Psoas muscle (tissue), 8 donors: Measurements from ENCODE around the gene ARHGAP27. TPM values are rescaled to one million over a fixed set of nuclear protein-coding genes. Genes with fewer than 3 reads are reported as not detected.

Experiments
- ATAC-seq, 4 donors: fragments of 200-7000 bp; cut with Tn5 transposase; one replicate each; pipeline ENCODE4 v1.9.1; 2020; ENCODE audit warnings: moderate library complexity in 3 of 4, mild to moderate bottlenecking in 2 of 4
- DNase-seq, 2 donors: peaks; one replicate each; pipeline ENCODE4 v3.0.0-alpha.2; 2020
- H3K27ac ChIP-seq: fragments of 200-600 bp; one replicate; pipeline ENCODE4 v1.8.0; 2022
- H3K27me3 ChIP-seq, 3 donors: fragments of 200-600 bp in 1 of 3; one replicate each; pipeline versions ENCODE4 v1.6.1 to v1.8.0; 2013 to 2022; ENCODE audit warnings: low read length in 2 of 3, mild to moderate bottlenecking in 2 of 3, moderate library complexity in 1 of 3; ENCODE audit not compliant: insufficient read depth in 3 of 3
- H3K36me3 ChIP-seq, 2 donors: fragments of 200-600 bp in 1 of 2; one replicate each; pipeline versions ENCODE4 v1.6.1 to v1.8.0; 2013 to 2022; ENCODE audit warnings: low read depth in 1 of 2, mild to moderate bottlenecking in 1 of 2, moderate library complexity in 1 of 2; ENCODE audit not compliant: insufficient read depth in 1 of 2
- H3K4me1 ChIP-seq: fragments of 200-600 bp; one replicate; pipeline ENCODE4 v1.8.0; 2022
- H3K4me3 ChIP-seq: fragments of 200-600 bp; one replicate; pipeline ENCODE4 v1.8.0; 2022; ENCODE audit warnings: mild to moderate bottlenecking
- H3K9me3 ChIP-seq: fragments of 200-600 bp; one replicate; pipeline ENCODE4 v1.8.0; 2022
- CTCF ChIP-seq: fragments of 200-600 bp; IDR thresholded peaks from one replicate; pipeline ENCODE4 v1.8.0; 2022; ENCODE audit warnings: antibody characterized with exemption
- WGBS, 3 donors: extraction: QIAGEN DNeasy Blood & Tissue Kit; methylation state at CpG; one replicate each; pipeline versions ENCODE4 v1.1.6 to v1.1.7; 2013; 5-methylcytosine and 5-hydroxymethylcytosine counted together
- intact Hi-C, 2 donors: fragments of 100-400 bp; cut with DNase I; formaldehyde crosslinking; loops; one replicate each; pipeline versions ENCODE4 v1.11.0 to v1.14.2; 2022
- polyA plus RNA-seq, 3 donors: library from polyadenylated mRNA; stranded (reverse); fragments of 200-250 nt; gene quantifications; one replicate each; pipeline ENCODE4 v1.2.3, GENCODE V29; 2013
- total RNA-seq, 4 donors: library from RNA; stranded (reverse); fragmentation: NEBNext Ultra II Directional in 2 of 4; extraction: Animal tissue kit (Norgen Biotek cat#: 25700) in 2 of 4; gene quantifications; one replicate each; pipeline versions ENCODE4 v1.2.1 to v1.2.4, GENCODE V29; 2021 to 2023
- donor health status: healthy with polysubstance abuse.
- donor health status: DM: no; HTN: no; CAD: no; lungs with moderate emphysema.
- donor health status: Bipolar disorder and iron deficiency.
- donor health status: healthy.
- donor health status: DM: yes; HTN: yes; CAD: no.
- donor health status: DM: no; HTN: no; CAD: no.
- donor health status: DM: no; HTN: no; CAD: no.
- donor health status: DM: yes; HTN: yes; CAD: no.

ARHGAP27 gene
- total and polyA plus RNA-seq, 7 donors: 3.4 to 8.9 (median 5.5) TPM

GRCh38 chr17:45440161-45440778 is 7.6 kb upstream of the ARHGAP27 start:
- Histone ChIP-seq H3K36me3 (peaks cover 3 to 42% of the 10 kb centered on the region in 2 donors), H3K27me3 (no peaks in the 10 kb centered on the region), H3K9me3 (no peaks in the 10 kb centered on the region), H3K4me1 (peaks cover 18% of the 10 kb centered on the region), H3K27ac (peak overlapping the region; percentile 41), H3K4me3 (no peak overlapping the region)
- WGBS, 3 donors: 43 to 54% (median 53%) methylated on average over 10 of the region's 10 CpGs
- intact Hi-C loops: no loop called here
- peak; percentile 2 to 54 (median 16) for ATAC-seq
- TF ChIP-seq CTCF: no peak
- no peak for DNase-seq

GRCh38 chr17:45438931-45439610 is 6.4 kb upstream of the ARHGAP27 start:
- Histone ChIP-seq H3K36me3 (peaks cover 3 to 48% of the 10 kb centered on the region in 2 donors), H3K27ac (peak overlapping the region; percentile 41), H3K9me3 (no peaks in the 10 kb centered on the region), H3K27me3 (no peaks in the 10 kb centered on the region), H3K4me1 (peaks cover 18% of the 10 kb centered on the region), H3K4me3 (no peak overlapping the region)
- DNase-seq (peak in 1 of 2 donors; percentile 75), ATAC-seq (peak; percentile 63 to 90 (median 86))
- WGBS, 3 donors: 56 to 72% (median 58%) methylated on average over 11 of the region's 11 CpGs
- intact Hi-C loops: loop anchor here in 1 of 2 donors (10.0 kb wide), 1 partner anchor 146 kb away; no protein-coding TSS in a partner anchor
- no peak for TF ChIP-seq CTCF

GRCh38 chr17:45437465-45438283 is 5.0 kb upstream of the ARHGAP27 start:
- Histone ChIP-seq H3K27ac (no peak overlapping the region), H3K36me3 (peaks cover 3 to 48% of the 10 kb centered on the region in 2 donors), H3K4me1 (peaks cover 22% of the 10 kb centered on the region), H3K27me3 (peaks cover 0 to 13% (median 0%) of the 10 kb centered on the region in 3 donors), H3K9me3 (no peaks in the 10 kb centered on the region), H3K4me3 (no peak overlapping the region)
- ATAC-seq (no peak), DNase-seq (no peak)
- intact Hi-C loops: loop anchor here in 1 of 2 donors (10.0 kb wide), 1 partner anchor 147 kb away; no protein-coding TSS in a partner anchor
- WGBS, 3 donors: 87 to 89% (median 88%) methylated on average over 30 of the region's 30 CpGs
- TF ChIP-seq CTCF: no peak

- H3K27me3 ChIP-seq: peaks cover 0 to 21% (median 4%) of the 10 kb centered on the region in 3 donors
- WGBS, 3 donors: 90 to 94% (median 94%) methylated on average over 23 of the region's 23 CpGs
- DNase-seq (no peak), ATAC-seq (no peak)
- no peak overlapping the region for H3K4me3 ChIP-seq
- TF ChIP-seq CTCF: no peak
- H3K36me3 ChIP-seq: peaks cover 3 to 48% of the 10 kb centered on the region in 2 donors
- H3K4me1 ChIP-seq: peaks cover 26% of the 10 kb centered on the region
- intact Hi-C loops: loop anchor here in 1 of 2 donors (10.0 kb wide), 1 partner anchor 148 kb away; no protein-coding TSS in a partner anchor
- no peaks in the 10 kb centered on the region for H3K9me3 ChIP-seq
- H3K27ac ChIP-seq: no peak overlapping the region
These were observed 4.2 kb upstream of the ARHGAP27 start for GRCh38 chr17:45436625-45437464.
